H1 (cell line): ENCODE data around the gene FRMD4B. TPM values are rescaled to one million over a fixed set of nuclear protein-coding genes. Genes with fewer than 3 reads are reported as not detected.

Experiments
- KDM4A ChIP-seq: IDR thresholded peaks from one replicate; pipeline ENCODE4 v1.7.1; 2012; ENCODE audit warnings: low read depth, mild to moderate bottlenecking, moderate library complexity, low read length, inconsistent platforms; ENCODE audit not compliant: severe bottlenecking
- POU5F1 ChIP-seq: IDR thresholded peaks from 2 replicates; pipeline ENCODE4 v1.6.1; 2011; ENCODE audit warnings: low read depth, mild to moderate bottlenecking, low read length, moderate library complexity
- YY1 ChIP-seq: IDR thresholded peaks from 2 replicates; pipeline ENCODE4 v1.6.1; 2011; ENCODE audit warnings: low read depth, mild to moderate bottlenecking, low read length
- polyA plus RNA-seq, 7 experiments: library from polyadenylated mRNA; depleted of rRNA in 3 of 7; stranded (reverse) in 5 of 7; unstranded in 2 of 7; fragments of >200 nt in 5 of 7; fragments of 200-250 nt in 2 of 7; gene quantifications; 1 replicate in 5 of 7; 2 replicates in 1 of 7; 4 replicates in 1 of 7; pipeline versions ENCODE4 v1.2.1 to v1.2.3, GENCODE V29; 2011 to 2013; ENCODE audit warnings: missing spikeins in 2 of 7, mixed read lengths in 2 of 7
- total RNA-seq: library from RNA; stranded (reverse); fragmentation: NEBNext Ultra II Directional; extraction: Animal tissue kit (Norgen Biotek cat#: 25700); gene quantifications from 2 replicates; pipeline ENCODE4 v1.2.1, GENCODE V29; 2021
- TF ChIP-seq, protein P1 (sequence below), 3 experiments: IDR thresholded peaks; 1 replicate in 2 of 3; 2 replicates in 1 of 3; pipeline versions ENCODE4 v1.5.1 to v1.6.1; 2011; ENCODE audit warnings: low read length in 3 of 3, mild to moderate bottlenecking in 3 of 3, inconsistent platforms in 2 of 3, low read depth in 1 of 3, moderate library complexity in 1 of 3; ENCODE audit not compliant: insufficient read depth in 1 of 3; ENCODE audit errors: control extremely low read depth in 1 of 3
- TF ChIP-seq, protein P2 (sequence below): IDR thresholded peaks from 2 replicates; pipeline ENCODE4 v1.6.1; 2011; ENCODE audit warnings: low read length, improper control_type of control experiment

The FRMD4B gene
- total and polyA plus RNA-seq, 2 of the 8 experiments (the other 6 are each of a cell fraction or from before 2014, with no cell fraction given) = 2.7 to 7.2 TPM

DNA sequence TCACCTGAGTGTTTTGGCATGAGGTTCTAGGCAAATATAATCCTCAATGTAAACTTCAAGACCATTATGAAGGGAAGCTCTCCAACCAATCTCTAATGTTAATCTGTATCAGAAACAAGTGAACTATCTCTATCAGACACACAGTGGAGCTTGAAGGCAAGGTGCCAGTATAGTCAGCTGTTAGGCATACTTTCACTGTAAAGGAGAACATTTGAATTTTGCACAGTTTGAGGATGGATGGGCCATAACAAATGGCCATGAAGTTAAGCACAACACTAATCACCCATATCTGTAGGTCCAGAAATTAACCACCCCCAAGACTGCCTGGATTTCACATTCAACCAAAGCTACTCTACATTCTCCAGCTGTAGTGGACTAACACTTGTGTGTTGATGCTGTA lies 194.4 kb downstream of the FRMD4B start (continued):
- TF ChIP-seq, protein P1, sequence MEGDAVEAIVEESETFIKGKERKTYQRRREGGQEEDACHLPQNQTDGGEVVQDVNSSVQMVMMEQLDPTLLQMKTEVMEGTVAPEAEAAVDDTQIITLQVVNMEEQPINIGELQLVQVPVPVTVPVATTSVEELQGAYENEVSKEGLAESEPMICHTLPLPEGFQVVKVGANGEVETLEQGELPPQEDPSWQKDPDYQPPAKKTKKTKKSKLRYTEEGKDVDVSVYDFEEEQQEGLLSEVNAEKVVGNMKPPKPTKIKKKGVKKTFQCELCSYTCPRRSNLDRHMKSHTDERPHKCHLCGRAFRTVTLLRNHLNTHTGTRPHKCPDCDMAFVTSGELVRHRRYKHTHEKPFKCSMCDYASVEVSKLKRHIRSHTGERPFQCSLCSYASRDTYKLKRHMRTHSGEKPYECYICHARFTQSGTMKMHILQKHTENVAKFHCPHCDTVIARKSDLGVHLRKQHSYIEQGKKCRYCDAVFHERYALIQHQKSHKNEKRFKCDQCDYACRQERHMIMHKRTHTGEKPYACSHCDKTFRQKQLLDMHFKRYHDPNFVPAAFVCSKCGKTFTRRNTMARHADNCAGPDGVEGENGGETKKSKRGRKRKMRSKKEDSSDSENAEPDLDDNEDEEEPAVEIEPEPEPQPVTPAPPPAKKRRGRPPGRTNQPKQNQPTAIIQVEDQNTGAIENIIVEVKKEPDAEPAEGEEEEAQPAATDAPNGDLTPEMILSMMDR (IDR thresholded peaks at IDR 0.05; ENCODE audit: control extremely low read depth in 1 of 3, insufficient read depth in 1 of 3, low read depth in 1 of 3, low read length in 3 of 3) = no peak
- TF ChIP-seq POU5F1 = no peak
- no peak for TF ChIP-seq KDM4A
- no peak for TF ChIP-seq YY1
- TF ChIP-seq, protein P2, sequence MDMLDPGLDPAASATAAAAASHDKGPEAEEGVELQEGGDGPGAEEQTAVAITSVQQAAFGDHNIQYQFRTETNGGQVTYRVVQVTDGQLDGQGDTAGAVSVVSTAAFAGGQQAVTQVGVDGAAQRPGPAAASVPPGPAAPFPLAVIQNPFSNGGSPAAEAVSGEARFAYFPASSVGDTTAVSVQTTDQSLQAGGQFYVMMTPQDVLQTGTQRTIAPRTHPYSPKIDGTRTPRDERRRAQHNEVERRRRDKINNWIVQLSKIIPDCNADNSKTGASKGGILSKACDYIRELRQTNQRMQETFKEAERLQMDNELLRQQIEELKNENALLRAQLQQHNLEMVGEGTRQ = no peak
